Upper lobe of left lung (tissue), 4 donors: ENCODE results near the gene GET3.

Source experiments
- CTCF ChIP-seq, 6 experiments: fragments of 450-650 bp in 4 of 6; fragments of 200-600 bp in 2 of 6; sonication (generic) in 2 of 6; IDR thresholded peaks; one replicate each; pipeline ENCODE4 v1.5.1; 2016 to 2019; ENCODE audit warnings: antibody characterized with exemption in 6 of 6
- EP300 ChIP-seq, 4 donors: sonication (generic); formaldehyde crosslinking; IDR thresholded peaks; one replicate each; pipeline ENCODE4 v1.5.1; 2017; ENCODE audit warnings: antibody characterized with exemption in 4 of 4, control low read depth in 2 of 4
- POLR2A ChIP-seq, 4 donors: fragments of 450-650 bp; IDR thresholded peaks; one replicate each; pipeline ENCODE4 v1.5.1; 2016 to 2017; ENCODE audit warnings: antibody characterized with exemption in 4 of 4, mild to moderate bottlenecking in 2 of 4
- POLR2AphosphoS5 ChIP-seq, 2 donors: sonication (generic); formaldehyde crosslinking; IDR thresholded peaks; one replicate each; pipeline ENCODE4 v1.5.1; 2017; ENCODE audit warnings: antibody characterized with exemption in 2 of 2

DNA sequence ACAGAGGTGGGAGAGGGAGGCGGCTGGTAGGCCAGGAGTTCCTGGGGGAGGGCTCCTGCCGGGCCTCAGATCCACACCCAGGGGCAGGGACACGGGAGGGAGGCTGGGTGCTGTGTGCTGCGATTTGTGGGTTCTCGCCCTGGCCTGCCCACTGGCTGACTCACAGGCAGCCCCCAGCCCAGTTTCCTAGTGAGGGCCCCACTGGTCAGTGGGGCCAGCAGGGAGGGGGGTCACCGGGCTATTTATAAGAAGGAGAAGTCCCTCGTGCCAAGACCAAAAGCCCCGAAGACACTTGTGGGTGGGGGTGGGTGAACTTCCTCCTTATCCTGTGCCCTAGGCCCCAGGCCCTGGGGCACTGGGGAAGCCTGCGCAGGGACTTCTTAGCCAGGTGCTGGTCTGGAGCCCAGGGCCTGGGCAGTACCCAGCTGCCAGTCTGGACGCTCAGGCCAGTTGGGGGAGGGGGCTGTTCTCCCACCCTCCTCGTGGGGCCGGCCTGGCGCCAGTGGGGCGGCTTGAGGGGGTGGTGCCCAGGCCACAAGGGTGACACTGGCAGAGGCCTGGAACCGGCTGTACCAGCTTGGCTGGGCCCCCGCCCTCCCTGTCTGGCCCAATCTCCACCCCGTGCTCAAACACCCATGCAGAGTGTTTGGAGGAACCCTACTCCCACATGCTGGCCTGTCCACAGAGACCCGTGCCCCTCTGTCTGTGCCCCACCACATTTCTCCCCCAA is 49.0 kb downstream of the GET3 start:
- TF ChIP-seq CTCF (IDR thresholded peaks at IDR 0.05) (no peak), POLR2AphosphoS5 (IDR thresholded peaks at IDR 0.05) (peak; percentile 39 to 75), POLR2A (IDR thresholded peaks at IDR 0.05) (peak in 2 of 4 donors; percentile 34 to 82), EP300 (IDR thresholded peaks at IDR 0.05) (peak in 2 of 4 donors; percentile 63 to 82)
